ENCODE results near the gene ALLC.
A peak's percentile ranks its signal among the peaks of the same experiment; 100 is the strongest.

Gene ALLC

DNA sequence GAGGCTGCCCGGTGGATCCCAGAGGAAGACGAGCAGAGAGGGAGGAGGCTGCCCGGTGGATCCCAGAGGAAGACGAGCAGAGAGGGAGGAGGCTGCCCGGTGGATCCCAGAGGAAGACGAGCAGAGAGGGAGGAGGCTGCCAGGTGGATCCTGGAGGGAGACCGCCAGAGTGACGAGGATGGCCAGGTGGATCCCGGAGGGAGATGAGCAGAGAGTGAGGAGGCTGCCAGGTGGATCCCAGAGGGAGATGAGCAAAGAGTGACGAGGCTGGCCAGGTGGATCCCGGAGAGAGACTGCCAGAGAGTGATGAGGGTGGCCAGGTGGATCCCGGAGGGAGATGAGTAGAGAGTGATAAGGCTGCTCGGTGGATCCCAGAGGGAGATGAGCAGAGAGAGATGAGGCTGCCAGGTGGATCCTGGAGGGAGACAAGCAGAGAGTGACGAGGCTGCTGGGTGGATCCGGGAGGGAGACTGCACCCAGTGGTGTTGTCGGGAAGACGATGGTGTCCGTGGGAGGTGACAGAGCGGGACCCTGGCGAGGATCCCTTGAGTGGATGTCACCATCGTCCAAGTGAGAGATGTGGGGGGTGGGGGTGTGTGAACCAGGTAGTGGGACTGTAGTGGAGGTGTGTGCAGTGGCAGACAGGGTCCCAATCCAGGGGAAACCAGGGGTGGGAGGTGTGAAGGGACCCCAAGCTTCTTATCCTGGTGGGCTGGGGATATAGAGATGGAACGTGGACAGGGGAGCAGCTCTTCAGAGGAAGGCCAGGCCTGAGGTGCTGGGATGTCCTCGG lies 67.7 kb downstream of the ALLC start:
- Histone ChIP-seq H2AK5ac (ENCODE audit: low read length, severe bottlenecking) (no peak overlapping the region), H3K18ac (ENCODE audit: low read depth in 1 of 2, low read length in 2 of 2) (no peak overlapping the region), H3K9ac (ENCODE audit: low read length) (no peak overlapping the region), H2BK15ac (ENCODE audit: low read depth, poor library complexity, severe bottlenecking) (no peak overlapping the region), H2BK5ac (ENCODE audit: low read depth, low read length, poor library complexity, severe bottlenecking) (no peak overlapping the region), H3K4ac (ENCODE audit: low read depth in 1 of 2, low read length in 2 of 2) (no peak overlapping the region), H3K27ac (ENCODE audit: low read length, poor library complexity, severe bottlenecking) (no peak overlapping the region), H3K79me1 (replicated peaks; ENCODE audit: low read length, poor library complexity, severe bottlenecking) (no peaks in the 10 kb centered on the region), H4K8ac (ENCODE audit: low read length) (no peak overlapping the region), H3K4me3 (ENCODE audit: insufficient read depth in 1 of 2, low read depth in 1 of 2, low read length in 2 of 2) (no peak overlapping the region), H2AFZ (ENCODE audit: low read depth, low read length) (no peak overlapping the region), H2BK12ac (ENCODE audit: low read length in 2 of 2) (no peak overlapping the region), H3K9me3 (ENCODE audit: control insufficient read depth, low read length) (no peaks in the 10 kb centered on the region), H3K36me3 (ENCODE audit: control insufficient read depth in 1 of 2, insufficient read depth in 2 of 2, low read depth in 1 of 2, low read length in 2 of 2) (no peaks in the 10 kb centered on the region), H2BK120ac (ENCODE audit: low read depth, low read length) (no peak overlapping the region), H3K23ac (ENCODE audit: low read length in 2 of 2) (no peak overlapping the region), H3K4me2 (ENCODE audit: low read length, poor library complexity, severe bottlenecking) (no peak overlapping the region), H4K91ac (ENCODE audit: low read length) (no peak overlapping the region), H3K4me1 (ENCODE audit: control insufficient read depth, insufficient read depth, low read depth, low read length) (no peaks in the 10 kb centered on the region), H3K14ac (ENCODE audit: low read length in 2 of 2) (no peak overlapping the region), H3K27me3 (ENCODE audit: control insufficient read depth in 1 of 2, insufficient read depth in 1 of 2, low read length in 2 of 2) (peaks cover 0 to 24% of the 10 kb centered on the region in 2 experiments)
- 77% methylated on average over 20 of the region's 23 CpGs for WGBS
- DNase-seq, result no peak

DNA sequence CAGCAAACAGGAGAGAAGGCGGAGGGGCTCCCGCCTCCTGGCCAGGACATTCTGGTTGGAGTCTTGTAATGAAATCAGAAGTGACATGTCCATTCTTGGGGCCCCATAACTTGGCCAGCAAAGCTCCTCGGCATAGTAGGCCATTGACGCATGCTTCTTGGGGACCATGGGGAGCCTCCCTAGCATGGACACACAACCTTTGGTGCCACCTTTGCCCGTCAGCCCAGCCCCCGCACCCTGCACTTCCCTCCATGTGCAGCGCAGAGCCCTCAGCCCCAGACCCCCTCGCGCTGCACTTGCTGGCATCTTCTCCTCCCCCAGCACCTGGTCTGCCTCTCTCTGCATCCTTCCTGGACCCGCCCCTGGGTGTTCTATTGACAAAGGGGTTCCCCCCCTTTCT lies 68.5 kb downstream of the ALLC start:
- Histone ChIP-seq H3K36me3 (ENCODE audit: control insufficient read depth in 1 of 2, insufficient read depth in 2 of 2, low read depth in 1 of 2, low read length in 2 of 2) (no peaks in the 10 kb centered on the region), H2AK5ac (ENCODE audit: low read length, severe bottlenecking) (no peak overlapping the region), H4K8ac (ENCODE audit: low read length) (no peak overlapping the region), H2BK15ac (ENCODE audit: low read depth, poor library complexity, severe bottlenecking) (no peak overlapping the region), H4K91ac (ENCODE audit: low read length) (no peak overlapping the region), H3K18ac (ENCODE audit: low read depth in 1 of 2, low read length in 2 of 2) (no peak overlapping the region), H3K4me3 (ENCODE audit: insufficient read depth in 1 of 2, low read depth in 1 of 2, low read length in 2 of 2) (no peak overlapping the region), H3K27ac (ENCODE audit: low read length, poor library complexity, severe bottlenecking) (no peak overlapping the region), H3K4me2 (ENCODE audit: low read length, poor library complexity, severe bottlenecking) (no peak overlapping the region), H3K27me3 (ENCODE audit: control insufficient read depth in 1 of 2, insufficient read depth in 1 of 2, low read length in 2 of 2) (peaks cover 0 to 30% of the 10 kb centered on the region in 2 experiments), H2BK12ac (ENCODE audit: low read length in 2 of 2) (no peak overlapping the region), H3K14ac (ENCODE audit: low read length in 2 of 2) (no peak overlapping the region), H3K4me1 (ENCODE audit: control insufficient read depth, insufficient read depth, low read depth, low read length) (no peaks in the 10 kb centered on the region), H3K9ac (ENCODE audit: low read length) (no peak overlapping the region), H3K79me1 (replicated peaks; ENCODE audit: low read length, poor library complexity, severe bottlenecking) (no peaks in the 10 kb centered on the region), H3K9me3 (ENCODE audit: control insufficient read depth, low read length) (no peaks in the 10 kb centered on the region), H3K23ac (ENCODE audit: low read length in 2 of 2) (no peak overlapping the region), H3K4ac (ENCODE audit: low read depth in 1 of 2, low read length in 2 of 2) (no peak overlapping the region), H2BK5ac (ENCODE audit: low read depth, low read length, poor library complexity, severe bottlenecking) (no peak overlapping the region), H2AFZ (ENCODE audit: low read depth, low read length) (no peak overlapping the region), H2BK120ac (ENCODE audit: low read depth, low read length) (no peak overlapping the region)
- WGBS, result 91% methylated on average over 9 of the region's 10 CpGs
- DNase-seq, result no peak

DNA sequence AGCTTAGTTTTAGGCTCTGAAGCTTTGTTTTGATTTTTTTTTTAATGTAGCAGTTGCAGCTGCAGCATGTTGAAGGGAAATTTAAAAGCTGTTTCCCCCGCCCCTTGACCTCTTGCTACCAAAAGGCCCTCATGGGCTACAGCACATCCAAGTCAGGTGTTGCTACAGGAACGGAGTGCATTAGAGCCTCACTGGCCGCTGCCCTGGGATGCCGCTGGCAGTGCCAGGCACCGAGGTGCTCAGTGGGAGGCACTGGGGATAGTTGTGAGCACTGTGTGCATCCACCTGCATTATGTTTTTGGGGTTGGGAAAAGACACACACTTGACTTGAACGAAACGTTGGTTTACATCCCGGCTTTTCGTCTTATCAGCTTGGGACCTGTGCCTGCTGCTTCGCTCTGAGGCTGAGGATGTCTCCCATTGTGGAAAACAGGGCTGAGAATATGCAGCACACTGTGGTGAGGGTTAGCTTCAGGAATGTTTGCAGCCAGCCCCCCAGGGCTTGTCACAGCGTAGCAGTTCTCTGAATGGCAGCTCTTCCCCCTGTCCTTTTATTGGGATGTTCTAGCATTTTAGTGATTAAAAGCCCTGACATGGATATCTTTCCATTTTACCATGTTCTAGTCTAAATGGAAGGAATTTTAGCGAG lies 69.5 kb downstream of the ALLC start:
- H2AFZ ChIP-seq (ENCODE audit: low read depth, low read length), result no peak overlapping the region
- H3K4ac ChIP-seq (ENCODE audit: low read depth in 1 of 2, low read length in 2 of 2), result no peak overlapping the region
- H3K14ac ChIP-seq (ENCODE audit: low read length in 2 of 2), result no peak overlapping the region
- H3K4me3 ChIP-seq (ENCODE audit: insufficient read depth in 1 of 2, low read depth in 1 of 2, low read length in 2 of 2), result peak overlapping the region in 1 of 2 experiments; percentile 9
- no peak overlapping the region for H3K23ac ChIP-seq (ENCODE audit: low read length in 2 of 2)
- H2BK5ac ChIP-seq (ENCODE audit: low read depth, low read length, poor library complexity, severe bottlenecking), result no peak overlapping the region
- WGBS, result 62% methylated on average over 12 of the region's 12 CpGs
- no peak overlapping the region for H2AK5ac ChIP-seq (ENCODE audit: low read length, severe bottlenecking)
- no peak overlapping the region for H2BK15ac ChIP-seq (ENCODE audit: low read depth, poor library complexity, severe bottlenecking)
- no peak overlapping the region for H3K18ac ChIP-seq (ENCODE audit: low read depth in 1 of 2, low read length in 2 of 2)
- DNase-seq, result no peak
- no peak overlapping the region for H4K91ac ChIP-seq (ENCODE audit: low read length)
- H4K8ac ChIP-seq (ENCODE audit: low read length), result no peak overlapping the region
- no peak overlapping the region for H2BK120ac ChIP-seq (ENCODE audit: low read depth, low read length)
- H3K9me3 ChIP-seq (ENCODE audit: control insufficient read depth, low read length), result no peaks in the 10 kb centered on the region
- H3K4me2 ChIP-seq (ENCODE audit: low read length, poor library complexity, severe bottlenecking), result no peak overlapping the region
- no peak overlapping the region for H2BK12ac ChIP-seq (ENCODE audit: low read length in 2 of 2)
- no peak overlapping the region for H3K27ac ChIP-seq (ENCODE audit: low read length, poor library complexity, severe bottlenecking)
- H3K4me1 ChIP-seq (ENCODE audit: control insufficient read depth, insufficient read depth, low read depth, low read length), result no peaks in the 10 kb centered on the region
- H3K36me3 ChIP-seq (ENCODE audit: control insufficient read depth in 1 of 2, insufficient read depth in 2 of 2, low read depth in 1 of 2, low read length in 2 of 2), result no peaks in the 10 kb centered on the region
- peaks cover 0 to 30% of the 10 kb centered on the region in 2 experiments for H3K27me3 ChIP-seq (ENCODE audit: control insufficient read depth in 1 of 2, insufficient read depth in 1 of 2, low read length in 2 of 2)
- H3K79me1 ChIP-seq (replicated peaks; ENCODE audit: low read length, poor library complexity, severe bottlenecking), result no peaks in the 10 kb centered on the region
- no peak overlapping the region for H3K9ac ChIP-seq (ENCODE audit: low read length)
